SU-DHL-6 (cell line): ENCODE results near the gene ZNF580.

ENCODE experiments used
- H2AFZ ChIP-seq: fragments of 200-600 bp; sonication (generic); 2 replicates; pipeline ENCODE4 v1.6.1; 2014; ENCODE audit warnings: low read depth, mild to moderate bottlenecking, moderate library complexity, mixed read lengths, antibody characterized with exemption, low read length; ENCODE audit not compliant: severe bottlenecking
- H3F3A ChIP-seq: fragments of 200-600 bp; shearing (Covaris generic); 2 replicates; pipeline ENCODE4 v1.6.0; 2016; ENCODE audit warnings: antibody characterized with exemption, mild to moderate bottlenecking; ENCODE audit not compliant: insufficient read depth
- H3K27ac ChIP-seq: fragments of 200-600 bp; sonication (generic); 2 replicates; pipeline ENCODE4 v1.5.1; 2016; ENCODE audit warnings: low read depth, mild to moderate bottlenecking, low read length, moderate library complexity, mixed read lengths
- H3K27me3 ChIP-seq: fragments of 200-600 bp; sonication (generic), shearing (Covaris generic); 2 replicates; pipeline ENCODE4 v1.6.0; 2014; ENCODE audit warnings: mild to moderate bottlenecking, low read length
- H3K36me3 ChIP-seq: fragments of 200-600 bp; sonication (generic); 2 replicates; pipeline ENCODE4 v1.6.1; 2014; ENCODE audit warnings: mild to moderate bottlenecking, low read length, mixed read lengths
- H3K4me2 ChIP-seq: fragments of 300-600, 200-600 bp; shearing (Covaris generic), sonication (generic); 2 replicates; pipeline ENCODE4 v1.6.0; 2014; ENCODE audit warnings: low read length, low read depth, mild to moderate bottlenecking; ENCODE audit not compliant: poor library complexity, severe bottlenecking
- H3K4me3 ChIP-seq: fragments of 200-600 bp; sonication (generic); 2 replicates; pipeline ENCODE4 v1.5.1; 2014; ENCODE audit warnings: antibody characterized with exemption, low read length, mild to moderate bottlenecking, mixed read lengths; ENCODE audit not compliant: insufficient read depth, poor library complexity, severe bottlenecking
- H3K79me2 ChIP-seq: fragments of 200-600 bp; sonication (generic); 2 replicates; pipeline ENCODE4 v1.6.1; 2014; ENCODE audit warnings: mild to moderate bottlenecking, low read length, moderate library complexity; ENCODE audit not compliant: insufficient read depth
- H3K9ac ChIP-seq: fragments of 200-600 bp; sonication (generic); 2 replicates; pipeline ENCODE4 v1.7.0; 2014; ENCODE audit warnings: mild to moderate bottlenecking, low read length
- H3K9me2 ChIP-seq: fragments of 200-600 bp; sonication (generic); replicated peaks from 2 replicates; pipeline ENCODE4 v1.6.1; 2014; ENCODE audit warnings: low read length; ENCODE audit not compliant: insufficient read depth
- H3K9me3 ChIP-seq: fragments of 200-600 bp; sonication (generic); 2 replicates; pipeline ENCODE4 v1.6.1; 2014; ENCODE audit warnings: low read length, mixed read lengths; ENCODE audit not compliant: insufficient read depth
- H4K20me1 ChIP-seq: fragments of 200-600 bp; sonication (generic); 2 replicates; pipeline ENCODE4 v1.6.1; 2014; ENCODE audit warnings: low read depth, mild to moderate bottlenecking, antibody characterized with exemption, low read length, moderate library complexity, mixed read lengths
- CTCF ChIP-seq: fragments of 200-600 bp; sonication (generic); IDR thresholded peaks from one replicate; pipeline ENCODE4 v1.5.1; 2017; ENCODE audit warnings: antibody characterized with exemption, mild to moderate bottlenecking, low read length, moderate library complexity; ENCODE audit not compliant: insufficient read depth, poor library complexity, severe bottlenecking
- EZH2phosphoT487 ChIP-seq: fragments of 200-600 bp; sonication (generic), shearing (Covaris generic); conservative IDR thresholded peaks from 2 replicates; pipeline ENCODE4 v1.6.1; 2018; ENCODE audit warnings: mild to moderate bottlenecking, antibody characterized with exemption, low read length, moderate library complexity, mixed read lengths

Gene ZNF580

GRCh38 chr19:55620410-55621204 is 20.2 kb upstream of the ZNF580 start:
- H3K4me2 ChIP-seq: no peak overlapping the region
- H3K27ac ChIP-seq: no peak overlapping the region
- H3K4me3 ChIP-seq: no peak overlapping the region
- no peaks in the 10 kb centered on the region for H3K36me3 ChIP-seq
- no peak overlapping the region for H3K9ac ChIP-seq
- no peaks in the 10 kb centered on the region for H3K79me2 ChIP-seq
- H3K9me2 ChIP-seq: no peaks in the 10 kb centered on the region
- peaks cover 20% of the 10 kb centered on the region for H3F3A ChIP-seq
- no peak for TF ChIP-seq CTCF
- TF ChIP-seq EZH2phosphoT487: no peak
- H3K27me3 ChIP-seq: no peaks in the 10 kb centered on the region
- no peaks in the 10 kb centered on the region for H3K9me3 ChIP-seq
- H2AFZ ChIP-seq: no peak overlapping the region
- no peaks in the 10 kb centered on the region for H4K20me1 ChIP-seq

- Histone ChIP-seq H3K9me2 (no peaks in the 10 kb centered on the region), H3K9me3 (no peaks in the 10 kb centered on the region), H3K27ac (no peak overlapping the region), H3F3A (peaks cover 20% of the 10 kb centered on the region), H3K9ac (no peak overlapping the region), H4K20me1 (no peaks in the 10 kb centered on the region), H2AFZ (no peak overlapping the region), H3K27me3 (no peaks in the 10 kb centered on the region), H3K79me2 (no peaks in the 10 kb centered on the region), H3K4me2 (no peak overlapping the region), H3K36me3 (no peaks in the 10 kb centered on the region), H3K4me3 (no peak overlapping the region)
- no peak for TF ChIP-seq CTCF
- no peak for TF ChIP-seq EZH2phosphoT487
Measured at GRCh38 chr19:55621205-55621672, 19.6 kb upstream of the ZNF580 start.

DNA sequence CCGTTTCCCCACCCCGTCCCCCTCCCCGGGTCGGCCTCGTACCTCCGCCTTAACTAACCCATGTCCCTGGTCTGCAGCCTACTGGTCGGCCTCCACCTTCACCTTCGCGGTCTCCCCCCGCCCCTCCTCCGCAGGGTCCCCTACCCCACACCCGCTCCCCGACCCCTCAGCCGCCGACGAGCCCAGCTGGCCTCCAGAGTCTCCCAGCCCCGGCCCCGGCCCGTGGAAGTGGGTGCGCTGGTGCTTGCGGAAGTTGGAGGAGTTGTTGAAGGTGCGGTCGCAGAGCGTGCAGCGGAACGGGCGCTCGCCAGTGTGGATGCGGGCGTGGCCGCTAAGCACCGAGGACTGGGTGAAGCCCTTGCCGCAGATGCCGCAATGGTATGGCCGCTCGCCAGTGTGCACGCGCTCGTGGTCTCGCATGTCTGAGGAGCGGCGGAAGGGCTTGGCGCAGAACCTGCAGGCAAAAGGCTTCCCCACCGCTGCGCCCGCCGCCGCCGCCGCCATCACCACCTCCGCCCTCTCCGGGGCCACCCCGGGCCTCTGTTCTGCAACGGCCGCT is 19.1 kb upstream of the ZNF580 start:
- Histone ChIP-seq H3K9me2 (no peaks in the 10 kb centered on the region), H3K36me3 (no peaks in the 10 kb centered on the region), H3F3A (peaks cover 20% of the 10 kb centered on the region), H2AFZ (no peak overlapping the region), H4K20me1 (no peaks in the 10 kb centered on the region), H3K9ac (no peak overlapping the region), H3K4me2 (no peak overlapping the region), H3K27ac (no peak overlapping the region), H3K27me3 (no peaks in the 10 kb centered on the region), H3K79me2 (no peaks in the 10 kb centered on the region), H3K9me3 (no peaks in the 10 kb centered on the region), H3K4me3 (no peak overlapping the region)
- TF ChIP-seq CTCF (no peak), EZH2phosphoT487 (no peak)
